Osteocyte (in vitro differentiated cells): ENCODE measurements around the gene HLA-B. TPM values are rescaled to one million over a fixed set of nuclear protein-coding genes. Genes with fewer than 3 reads are reported as not detected.

Source experiments
- DNase-seq: peaks from one replicate; pipeline ENCODE4 v3.0.0; 2021; ENCODE audit warnings: mixed read lengths; ENCODE audit not compliant: unreplicated experiment; ENCODE audit errors: extremely low spot score
- H3K27ac Mint-ChIP-seq: one replicate; pipeline ENCODE4 v1.8.0; 2021; ENCODE audit warnings: mild to moderate bottlenecking, mixed read lengths; ENCODE audit not compliant: unreplicated experiment
- H3K27me3 Mint-ChIP-seq: one replicate; pipeline ENCODE4 v1.8.0; 2021; ENCODE audit warnings: mixed read lengths; ENCODE audit not compliant: unreplicated experiment
- H3K36me3 Mint-ChIP-seq: one replicate; pipeline ENCODE4 v1.8.0; 2021; ENCODE audit warnings: mixed read lengths; ENCODE audit not compliant: unreplicated experiment
- H3K4me1 Mint-ChIP-seq: one replicate; pipeline ENCODE4 v1.8.0; 2021; ENCODE audit warnings: mixed read lengths; ENCODE audit not compliant: unreplicated experiment
- H3K4me3 Mint-ChIP-seq: one replicate; pipeline ENCODE4 v1.8.0; 2021; ENCODE audit warnings: mild to moderate bottlenecking, moderate library complexity, mixed read lengths; ENCODE audit not compliant: unreplicated experiment
- H3K9me3 Mint-ChIP-seq: one replicate; pipeline ENCODE4 v1.8.0; 2021; ENCODE audit warnings: mixed read lengths; ENCODE audit not compliant: unreplicated experiment
- CTCF ChIP-seq: fragments of 200-600 bp; sonication (generic); IDR thresholded peaks from 2 replicates; pipeline ENCODE4 v1.5.0; 2021; ENCODE audit warnings: antibody characterized with exemption, mild to moderate bottlenecking, moderate library complexity
- total RNA-seq: library from RNA; stranded (reverse); gene quantifications from 2 replicates; pipeline ENCODE4 v1.2.1, GENCODE V29; 2021

Gene HLA-B
- total RNA-seq, 1 donor from 2014 or later: 642 TPM

GRCh38 chr6:31352310-31352682 lies 4.7 kb downstream of the HLA-B start:
- TF ChIP-seq CTCF: no peak
- Mint-ChIP-seq H3K4me1 (peaks cover 16% of the 10 kb centered on the region), H3K9me3 (no peaks in the 10 kb centered on the region), H3K4me3 (no peak overlapping the region), H3K27me3 (peaks cover 49% of the 10 kb centered on the region), H3K27ac (no peak overlapping the region), H3K36me3 (peaks cover 23% of the 10 kb centered on the region)
- DNase-seq: no peak

DNA sequence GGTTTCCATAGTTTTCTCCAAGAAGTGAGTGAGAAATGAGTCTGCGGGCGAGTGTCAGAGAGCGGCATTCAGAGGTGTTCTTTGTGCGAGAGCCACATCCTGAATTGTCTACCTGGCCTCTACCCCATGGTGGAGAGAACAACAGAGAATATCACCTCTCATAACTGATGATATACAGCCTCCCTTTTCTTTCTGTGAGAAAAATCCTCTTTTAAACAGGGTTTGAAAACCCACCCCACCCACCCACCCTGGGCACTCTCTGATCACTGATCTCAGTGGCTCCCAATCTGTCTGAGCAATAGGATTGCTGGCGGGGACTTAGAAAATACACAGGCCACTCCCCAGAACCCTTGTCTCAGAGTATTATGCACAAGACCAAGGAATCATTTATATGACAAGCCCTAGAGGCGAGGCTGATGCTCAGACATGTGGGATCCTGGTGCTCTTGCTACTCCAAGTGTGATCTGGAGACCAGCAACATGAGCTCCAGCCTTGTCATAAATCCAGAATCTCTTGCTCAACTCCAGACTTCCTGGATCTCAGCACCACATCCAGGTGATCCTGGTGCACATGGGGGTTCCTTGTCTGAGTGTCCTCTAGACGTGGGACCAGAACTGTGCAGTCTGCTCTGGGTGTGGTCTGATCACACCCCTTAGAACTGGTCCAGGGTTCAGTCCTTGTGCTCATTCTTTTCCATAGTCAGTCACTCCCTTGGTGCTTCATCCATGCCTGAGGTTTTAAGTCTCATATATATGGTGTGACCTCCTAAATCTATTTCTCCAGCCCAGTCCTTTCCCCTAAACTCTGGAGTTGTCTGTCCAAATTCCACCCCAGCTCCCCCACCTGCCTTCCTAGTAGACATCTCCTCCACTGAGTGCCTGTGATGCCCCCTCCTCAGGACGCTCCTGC lies 5.3 kb downstream of the HLA-B start:
- Mint-ChIP-seq H3K27ac (no peak overlapping the region), H3K4me3 (no peak overlapping the region), H3K4me1 (peaks cover 15% of the 10 kb centered on the region), H3K27me3 (peaks cover 52% of the 10 kb centered on the region), H3K9me3 (no peaks in the 10 kb centered on the region), H3K36me3 (peaks cover 23% of the 10 kb centered on the region)
- TF ChIP-seq CTCF: no peak
- DNase-seq: no peak

DNA sequence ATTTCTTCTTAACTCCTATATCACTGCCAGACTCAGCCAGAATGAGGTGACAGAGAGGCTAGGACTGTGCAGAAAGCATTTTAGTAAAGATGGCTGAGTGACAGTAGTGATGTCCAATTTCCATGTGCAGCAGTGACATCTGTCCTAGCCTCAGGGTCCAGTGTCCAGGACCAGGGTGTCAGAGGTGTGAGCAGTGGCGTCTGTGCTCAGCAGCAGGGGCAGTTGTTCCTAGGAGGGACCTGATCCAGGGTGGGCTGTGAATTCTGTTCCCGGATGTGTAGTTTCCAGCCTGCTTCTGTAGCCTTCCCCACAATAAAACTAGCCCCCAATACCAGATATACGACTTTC lies 6.0 kb downstream of the HLA-B start:
- Mint-ChIP-seq H3K27ac (no peak overlapping the region), H3K4me1 (peaks cover 15% of the 10 kb centered on the region), H3K36me3 (peaks cover 23% of the 10 kb centered on the region), H3K27me3 (peaks cover 55% of the 10 kb centered on the region), H3K4me3 (no peak overlapping the region), H3K9me3 (no peaks in the 10 kb centered on the region)
- DNase-seq: no peak
- no peak for TF ChIP-seq CTCF

- H3K4me3 Mint-ChIP-seq: no peak overlapping the region
- no peak overlapping the region for H3K27ac Mint-ChIP-seq
- no peaks in the 10 kb centered on the region for H3K9me3 Mint-ChIP-seq
- TF ChIP-seq CTCF: no peak
- peaks cover 9% of the 10 kb centered on the region for H3K4me1 Mint-ChIP-seq
- H3K36me3 Mint-ChIP-seq: peaks cover 20% of the 10 kb centered on the region
- H3K27me3 Mint-ChIP-seq: peaks cover 55% of the 10 kb centered on the region
- no peak for DNase-seq
Measured at GRCh38 chr6:31350196-31351032, 6.6 kb downstream of the HLA-B start.

DNA sequence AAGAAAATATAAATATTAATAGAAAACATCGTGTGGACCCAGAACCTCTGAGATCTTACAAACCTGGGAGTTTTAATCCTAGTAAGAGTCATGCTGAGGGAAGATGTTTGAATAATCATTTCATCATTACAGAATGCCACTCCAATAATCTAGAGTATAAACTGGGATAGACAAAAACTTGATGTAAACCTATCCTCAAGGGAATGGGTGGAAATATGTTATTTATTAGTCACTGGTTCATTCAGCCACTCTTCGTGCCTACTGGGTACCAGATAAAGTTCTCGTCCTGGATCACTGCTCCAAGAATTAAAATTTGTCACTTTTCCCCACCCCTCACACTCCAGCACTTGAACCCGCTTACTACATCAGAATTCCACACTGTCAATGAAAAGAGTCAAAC lies 7.7 kb downstream of the HLA-B start:
- Mint-ChIP-seq H3K9me3 (no peaks in the 10 kb centered on the region), H3K27ac (no peak overlapping the region), H3K27me3 (peaks cover 61% of the 10 kb centered on the region), H3K4me3 (no peak overlapping the region), H3K4me1 (peaks cover 4% of the 10 kb centered on the region), H3K36me3 (peaks cover 9% of the 10 kb centered on the region)
- no peak for DNase-seq
- no peak for TF ChIP-seq CTCF
